Epidermal melanocyte (primary cell): Measurements from ENCODE around the gene LRP1B.
"Not testable (repeated sequence)": the region's sequence is repeated elsewhere in the genome, so short reads cannot be mapped to it uniquely, and the experiment has no call there.

Experiments used
- DNase-seq: peaks from one replicate; pipeline ENCODE4 v3.0.0; 2011; ENCODE audit warnings: low spot score; ENCODE audit not compliant: insufficient read length

Gene LRP1B

DNA sequence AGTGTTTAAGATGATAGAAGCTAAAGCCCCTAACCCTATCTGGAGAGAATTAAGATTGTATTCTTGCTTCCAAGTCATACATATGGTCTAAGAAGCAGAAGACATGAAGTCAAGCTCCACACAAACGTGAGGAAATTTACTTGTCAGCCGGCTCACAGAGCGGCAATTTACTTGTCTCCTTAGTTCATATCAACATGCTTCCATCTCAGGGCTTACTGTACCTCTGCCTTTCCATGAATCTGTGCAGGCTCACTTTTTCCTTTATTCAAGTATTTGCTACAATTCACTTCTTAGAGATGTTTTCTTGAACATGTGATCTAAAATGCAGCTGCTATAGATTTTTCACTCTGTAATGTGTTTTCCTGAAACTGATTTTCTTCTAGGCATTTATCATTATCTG is 1386.4 kb downstream of the LRP1B start:
- DNase-seq: no peak

DNA sequence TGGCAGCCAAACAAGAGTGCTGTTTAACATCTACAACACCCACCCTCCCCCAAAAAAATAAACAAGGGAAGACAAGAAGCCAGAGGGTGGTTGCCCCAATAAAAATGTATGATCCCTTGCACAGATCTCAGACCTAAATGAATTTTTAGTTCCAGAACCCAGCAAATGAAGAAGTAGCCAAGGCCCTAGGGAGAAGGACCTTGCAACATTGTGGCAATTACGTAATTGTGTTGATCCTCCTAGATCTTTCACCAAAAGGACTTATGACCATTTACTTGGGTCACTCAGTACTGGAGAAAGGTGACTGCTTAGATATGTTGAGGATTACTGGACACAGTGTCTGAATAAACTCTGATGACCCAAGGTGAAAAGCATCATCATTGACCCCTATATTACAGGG is 1393.8 kb downstream of the LRP1B start:
- DNase-seq: no peak

DNA sequence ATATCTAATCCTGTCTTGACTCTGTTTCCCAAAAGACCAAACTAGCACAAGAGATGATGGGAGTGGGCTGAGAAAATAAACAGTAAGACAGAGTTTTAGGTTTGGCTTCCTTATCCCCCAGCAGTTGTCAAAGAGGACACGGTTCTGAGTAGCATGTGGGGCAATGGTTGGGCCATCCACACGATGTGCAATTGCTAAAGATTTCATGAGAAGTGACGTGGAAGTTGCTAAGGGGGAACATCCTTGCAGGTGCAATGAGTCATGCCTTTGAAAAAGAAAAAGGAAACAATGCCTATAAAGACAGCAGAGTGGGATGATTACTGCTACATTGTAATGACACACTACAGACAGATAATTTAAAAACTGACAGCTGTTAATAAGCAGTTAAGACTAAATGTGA is 1395.8 kb downstream of the LRP1B start:
- DNase-seq: no peak

DNA sequence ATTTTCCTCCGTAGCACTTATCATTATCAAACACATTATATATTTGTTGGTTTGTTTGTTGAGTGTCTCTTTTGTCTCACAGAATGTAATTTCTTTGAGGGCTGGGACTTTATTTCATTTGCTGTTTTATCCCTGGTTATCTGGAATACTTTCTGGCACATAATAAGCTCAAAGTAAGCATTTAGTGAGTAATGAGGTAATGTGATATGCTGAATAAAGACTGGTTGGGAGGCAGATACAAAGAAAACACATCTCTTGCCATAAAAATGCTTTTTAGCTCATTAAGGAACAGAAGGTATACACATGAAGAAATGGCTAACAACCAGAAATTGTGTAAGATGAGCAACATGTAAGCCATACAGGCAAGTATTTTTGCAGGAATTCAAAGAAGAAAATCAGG is 1411.8 kb downstream of the LRP1B start:
- no peak for DNase-seq

DNA sequence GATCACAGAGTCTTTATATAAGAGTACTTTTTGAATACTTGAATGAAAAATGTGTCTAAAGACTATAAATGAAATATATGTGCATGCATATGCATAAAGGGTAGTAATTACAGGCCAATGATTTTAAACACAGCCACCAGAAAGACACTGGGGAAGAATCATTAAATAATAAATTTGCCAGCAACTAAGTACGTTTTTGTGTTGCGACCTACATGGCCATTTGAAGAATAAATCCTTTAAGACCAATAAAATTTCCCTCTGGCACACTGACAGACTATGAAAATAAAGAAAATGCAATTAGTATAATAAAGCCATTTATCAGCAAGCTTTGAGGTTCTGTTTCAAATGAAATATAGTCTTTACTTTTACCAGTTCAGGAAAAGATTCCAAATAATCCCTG is 1413.3 kb downstream of the LRP1B start:
- no peak for DNase-seq

DNA sequence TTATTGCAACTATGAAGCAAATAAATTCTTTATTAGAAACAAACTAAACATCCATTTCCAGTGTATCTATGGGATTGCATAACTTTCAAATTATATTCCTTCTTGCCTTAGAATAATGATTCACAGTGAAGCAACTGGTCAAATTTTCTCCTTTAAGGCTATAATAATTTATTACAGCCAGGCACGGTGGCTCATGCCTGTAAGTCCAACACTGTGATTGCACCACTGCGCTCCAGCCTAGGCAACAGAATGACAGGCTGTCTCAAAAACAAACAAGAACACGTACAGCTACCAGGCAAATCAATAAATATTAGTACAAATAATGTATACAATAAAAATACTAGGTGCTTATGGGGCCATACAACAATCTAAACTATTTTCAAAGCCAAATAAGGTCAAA is 1416.2 kb downstream of the LRP1B start:
- DNase-seq: no peak

DNA sequence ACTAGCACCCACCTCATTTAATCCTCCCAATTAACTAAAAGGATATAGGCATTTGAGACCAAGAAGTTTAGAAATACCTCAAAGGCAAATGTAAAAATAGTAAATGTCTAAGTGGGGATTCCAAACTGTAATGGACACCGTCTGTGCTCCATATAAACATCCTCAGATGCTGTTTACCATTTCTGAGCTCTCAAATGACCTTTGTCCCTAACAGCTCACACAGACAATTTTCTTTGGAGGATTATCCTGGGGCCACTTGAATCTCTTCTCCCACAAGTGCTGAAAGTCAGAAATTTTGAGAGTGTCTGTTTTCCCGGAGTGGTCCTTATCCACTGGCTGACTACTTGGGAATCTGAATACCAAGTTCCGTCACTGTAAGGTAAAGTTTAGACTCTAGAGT is 1418.9 kb downstream of the LRP1B start:
- DNase-seq: no peak

DNA sequence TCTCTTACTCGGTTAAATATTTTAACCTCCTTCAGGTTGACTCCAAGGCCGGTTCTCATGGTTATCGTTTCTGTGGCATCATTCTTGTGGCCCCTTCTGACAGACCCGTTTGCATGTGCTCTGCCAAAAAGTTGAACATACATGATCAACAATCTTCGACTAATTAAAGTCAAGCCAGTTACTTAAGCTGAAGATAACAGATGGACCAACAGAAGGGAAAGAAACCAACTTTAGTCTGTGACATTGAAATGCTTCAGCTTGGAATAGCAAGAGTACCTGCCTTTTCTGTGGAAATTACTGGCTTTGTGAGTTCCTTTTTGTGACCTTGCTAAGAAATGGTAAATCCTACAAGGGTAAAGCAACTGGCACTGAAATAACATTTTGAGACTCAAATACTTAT is 1429.1 kb downstream of the LRP1B start:
- DNase-seq: no peak

DNA sequence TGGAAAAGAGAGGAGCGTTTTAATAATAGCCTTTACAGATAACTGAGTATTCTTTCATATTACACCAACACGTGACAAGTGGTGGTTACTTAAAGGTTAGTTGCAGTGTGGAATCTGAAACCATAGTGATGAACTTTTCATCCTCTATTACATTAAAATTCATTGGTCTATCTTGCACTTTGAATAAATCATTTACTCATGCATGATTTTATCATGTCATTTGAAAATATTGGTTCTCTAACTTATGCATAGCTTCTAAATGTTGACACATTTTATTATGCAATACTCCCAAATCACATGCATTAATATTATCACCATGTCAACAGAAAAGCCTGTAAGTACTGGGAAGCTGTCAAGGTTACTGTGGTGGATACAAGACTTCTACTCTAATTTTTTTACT is 1432.2 kb downstream of the LRP1B start:
- no peak for DNase-seq

DNA sequence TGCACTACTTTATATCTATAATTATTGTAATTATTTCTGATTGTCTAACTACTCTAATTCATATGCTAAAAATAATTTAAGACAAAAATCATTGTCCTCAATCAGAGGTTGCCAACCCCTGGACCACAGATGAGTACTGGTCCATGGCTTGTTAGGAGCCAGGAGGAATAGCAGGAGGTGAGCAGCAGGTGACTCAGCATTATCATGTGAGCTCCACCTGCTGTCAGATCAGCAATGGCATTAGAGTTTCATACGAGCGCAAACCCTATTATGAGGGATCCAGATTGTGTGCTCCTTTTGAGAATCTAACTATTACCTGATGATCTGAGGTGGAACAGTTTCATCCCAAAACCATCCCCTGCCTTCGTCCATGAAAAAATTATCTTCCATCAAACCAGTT is 1434.4 kb downstream of the LRP1B start:
- no peak for DNase-seq

DNA sequence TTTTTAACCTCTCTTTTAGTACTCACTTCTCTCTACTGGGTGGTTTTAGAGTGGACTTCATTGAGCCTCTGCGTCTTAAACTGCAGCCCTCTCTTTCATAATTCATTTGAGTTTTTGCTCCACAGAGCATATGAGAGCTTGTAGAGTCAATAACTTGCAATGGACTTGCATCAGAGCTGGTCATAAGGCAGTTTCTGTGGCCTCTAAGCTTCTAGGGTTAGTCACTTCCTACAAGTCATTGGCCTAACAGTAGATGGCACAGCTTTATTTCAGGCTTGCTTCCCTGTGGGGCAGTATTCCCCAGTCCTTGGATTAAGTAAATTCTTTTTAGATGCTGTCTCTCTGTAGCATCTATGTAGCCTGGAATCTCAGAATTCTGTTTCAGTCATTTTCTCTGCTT is 1435.7 kb downstream of the LRP1B start:
- no peak for DNase-seq

DNA sequence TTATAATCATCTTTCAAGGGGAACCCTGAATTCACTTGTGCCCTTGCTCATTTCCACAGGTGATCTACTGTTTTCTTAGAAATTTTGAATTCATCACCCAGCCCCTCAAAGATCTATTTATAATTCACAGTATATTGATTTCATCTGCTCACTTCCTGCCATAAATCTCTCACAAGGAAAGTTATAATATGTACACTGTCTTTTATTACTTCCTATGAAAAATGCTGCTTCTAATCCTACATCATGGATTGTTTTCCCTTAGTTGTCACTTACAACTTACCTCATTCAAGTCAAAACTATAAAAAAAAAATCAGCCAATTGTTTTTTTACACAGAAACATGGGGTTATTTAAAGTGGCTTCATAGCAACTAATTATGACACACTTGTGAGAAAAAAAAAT is 1443.0 kb downstream of the LRP1B start:
- DNase-seq: no peak

DNA sequence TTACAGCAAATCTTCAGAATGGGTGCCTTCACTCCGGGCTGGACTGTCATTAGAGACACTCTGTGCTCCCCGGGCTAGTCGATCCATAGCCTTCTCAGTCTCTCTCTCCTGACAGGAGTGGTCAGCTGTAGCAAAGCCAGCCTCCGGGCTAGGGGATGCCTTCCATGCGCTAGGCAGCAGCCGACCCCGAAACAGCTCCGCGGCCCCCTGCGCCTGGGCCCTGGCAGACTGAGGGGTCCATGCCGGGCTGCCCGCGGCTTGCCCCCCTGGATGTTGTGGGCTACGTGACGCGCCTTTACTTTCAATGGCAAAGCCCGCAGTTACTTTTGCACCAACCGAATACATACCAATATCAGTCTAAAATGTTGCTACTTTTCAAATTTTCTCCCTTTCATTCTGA is 1447.2 kb downstream of the LRP1B start:
- DNase-seq: no peak

DNA sequence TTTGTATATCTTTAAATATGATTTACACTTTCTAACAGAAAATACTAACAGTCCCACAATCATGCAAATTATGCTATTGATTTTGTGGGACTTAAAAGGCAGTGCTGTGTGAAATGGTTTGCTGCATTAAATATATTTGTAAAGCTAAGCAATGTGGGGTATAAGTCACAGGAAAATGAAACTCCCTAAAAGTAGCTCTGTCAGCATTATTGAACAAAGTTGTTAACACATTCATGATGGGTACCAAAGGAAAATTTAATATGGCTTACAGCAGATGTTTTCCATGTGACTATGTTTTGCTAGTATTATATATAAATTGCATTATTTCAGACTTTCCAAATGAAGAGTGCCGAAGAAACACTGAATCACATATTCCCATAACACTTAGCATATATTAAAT is 1450.0 kb downstream of the LRP1B start:
- DNase-seq: no peak

DNA sequence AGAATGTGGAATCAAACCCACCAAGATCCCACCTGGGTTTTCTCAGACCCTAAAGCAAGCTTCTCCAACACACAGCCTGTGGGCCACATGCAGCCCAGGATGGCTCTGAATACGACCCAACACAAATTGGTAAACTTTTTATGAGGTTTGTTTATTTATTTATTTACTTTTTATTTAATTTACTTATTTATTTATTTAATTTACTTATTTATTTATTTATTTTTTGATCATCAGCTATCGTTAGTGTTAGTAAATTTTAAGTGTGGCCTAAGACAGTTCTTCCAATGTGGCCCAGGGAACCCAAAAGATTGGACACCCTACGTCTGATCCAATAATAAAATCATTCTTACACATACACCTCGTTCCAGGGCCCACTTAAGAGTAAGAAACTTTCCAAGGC is 1451.1 kb downstream of the LRP1B start:
- DNase-seq: no peak

DNA sequence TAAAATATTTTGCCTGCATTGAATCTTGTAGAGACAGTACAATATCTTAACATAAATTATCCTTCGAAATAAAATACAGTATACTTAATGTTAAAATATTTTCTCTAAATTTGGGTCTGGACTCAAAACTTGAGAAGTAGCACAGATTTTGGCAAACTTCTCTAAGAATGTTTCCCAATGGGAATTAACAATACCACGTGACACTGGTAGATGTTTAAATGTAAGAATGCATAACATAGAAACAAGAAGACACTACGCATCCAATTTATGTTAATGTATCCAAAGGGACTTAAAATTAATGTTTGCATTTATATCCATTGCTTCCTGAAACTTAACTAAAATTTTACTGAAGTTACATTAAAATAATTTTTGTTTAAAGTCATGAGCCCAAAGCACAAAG is 1460.9 kb downstream of the LRP1B start:
- DNase-seq: no peak

DNA sequence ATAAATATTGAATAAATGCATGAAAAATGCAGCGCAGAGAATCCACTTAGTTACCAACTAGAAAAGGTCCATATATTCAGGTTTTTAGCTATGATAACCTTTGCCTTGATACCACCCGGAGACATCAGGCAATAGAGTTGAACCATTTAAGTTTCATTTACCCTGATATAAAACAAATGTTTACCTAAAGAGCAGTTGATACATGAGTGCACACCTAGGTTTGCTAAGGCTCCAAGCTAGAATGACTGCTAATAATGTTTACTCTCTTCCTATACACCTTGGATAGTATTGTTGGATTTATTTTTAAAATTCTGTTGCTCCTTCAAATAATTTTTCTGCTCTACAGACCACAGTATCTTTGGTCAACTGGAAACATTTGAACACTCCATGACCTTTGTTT is 1463.6 kb downstream of the LRP1B start:
- no peak for DNase-seq

DNA sequence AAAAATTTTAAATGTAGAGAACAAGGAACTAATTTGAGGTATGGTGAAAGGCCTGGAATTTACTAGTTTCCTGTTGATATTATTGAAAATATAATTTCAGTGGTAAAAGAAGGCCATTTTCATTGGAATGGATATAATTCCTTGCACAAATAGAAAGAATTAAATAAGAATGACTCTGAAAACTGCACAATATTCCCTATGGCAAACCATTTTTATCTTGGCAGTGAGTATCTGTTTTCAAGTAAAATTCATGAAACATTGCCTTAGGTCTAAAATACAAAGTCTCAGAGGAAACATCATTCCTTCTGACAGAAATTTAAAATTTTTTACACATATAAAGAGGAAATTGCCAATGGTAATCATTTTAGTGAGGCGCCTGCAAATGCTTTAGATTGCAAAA is 1468.3 kb downstream of the LRP1B start:
- DNase-seq: no peak

DNA sequence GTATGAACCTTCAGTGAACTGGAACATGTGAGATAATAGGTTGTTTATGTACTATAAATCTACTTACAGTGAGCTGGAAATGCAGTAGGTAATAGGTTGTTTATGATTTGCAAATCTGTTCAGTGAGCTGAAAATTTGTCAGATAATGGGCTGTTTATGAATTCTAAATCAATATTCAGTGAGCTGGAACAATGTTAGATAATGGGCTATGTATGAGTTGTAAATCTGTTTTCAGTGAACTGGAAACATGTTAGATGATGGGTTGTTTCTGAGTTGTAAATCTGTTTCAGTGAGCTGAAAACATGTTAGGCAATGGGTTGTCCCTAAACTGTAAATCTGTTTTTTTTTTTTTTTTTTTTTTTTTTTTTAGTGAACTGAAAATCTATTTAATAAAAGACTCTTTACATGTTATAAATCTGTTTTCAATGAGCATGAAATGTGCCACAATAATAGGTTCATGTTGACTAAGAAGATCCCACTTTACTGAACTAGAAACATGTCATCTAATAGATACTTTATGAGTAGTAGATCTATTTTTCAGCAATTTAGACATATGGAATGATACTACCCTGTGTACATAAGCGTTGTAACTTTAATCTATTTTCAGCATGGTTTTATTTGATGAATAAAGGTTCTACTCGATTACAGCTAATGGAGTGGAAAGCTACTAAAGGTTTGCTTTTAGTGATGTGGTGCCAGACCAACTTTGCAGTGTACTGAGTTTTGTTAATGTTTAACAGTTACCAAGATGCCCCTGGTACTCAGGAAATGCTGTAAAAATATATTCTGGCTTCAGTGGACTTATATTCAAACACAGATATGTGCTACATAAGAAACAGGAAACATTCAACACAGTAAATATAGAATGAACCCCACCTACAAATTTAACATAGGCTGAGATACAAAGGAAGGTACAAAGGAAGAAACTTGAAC is 1471.8 kb downstream of the LRP1B start:
- no peak for DNase-seq

DNA sequence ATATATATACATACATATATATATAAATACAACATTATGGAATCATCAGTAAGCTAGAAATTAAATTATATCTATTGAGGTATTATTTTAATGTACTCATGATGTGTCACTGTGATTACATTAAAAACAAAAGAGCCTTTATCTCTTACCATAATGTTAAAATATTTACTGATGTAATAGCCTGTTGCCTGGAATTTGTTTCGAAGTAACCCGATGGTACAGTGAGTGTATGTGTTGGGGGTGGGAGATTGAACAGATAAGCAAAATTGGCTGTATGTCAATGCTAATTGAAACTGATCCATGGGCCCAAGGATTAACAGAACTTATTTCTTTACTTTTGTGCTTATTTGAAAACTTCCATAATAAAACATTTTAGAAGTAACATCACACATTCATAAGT is 1473.2 kb downstream of the LRP1B start:
- DNase-seq: no peak

DNA sequence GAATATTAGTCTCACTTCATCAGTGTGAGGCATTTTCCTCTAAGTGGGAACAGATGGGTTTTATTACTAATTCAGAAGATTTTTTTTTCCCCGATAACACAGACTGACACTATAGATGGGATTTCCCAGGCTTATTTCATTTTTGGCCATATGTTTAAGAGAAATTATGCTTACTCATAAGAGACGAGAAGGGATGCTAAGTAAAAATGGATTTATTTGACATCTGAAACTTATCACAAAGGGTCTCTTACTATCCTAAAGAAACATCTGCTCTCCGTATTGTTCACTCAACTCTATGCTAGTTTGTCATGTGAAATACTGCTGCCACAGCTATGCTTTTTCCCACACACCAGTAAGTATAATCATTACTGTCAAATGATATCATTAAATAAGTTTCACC is 1476.3 kb downstream of the LRP1B start:
- no peak for DNase-seq

DNA sequence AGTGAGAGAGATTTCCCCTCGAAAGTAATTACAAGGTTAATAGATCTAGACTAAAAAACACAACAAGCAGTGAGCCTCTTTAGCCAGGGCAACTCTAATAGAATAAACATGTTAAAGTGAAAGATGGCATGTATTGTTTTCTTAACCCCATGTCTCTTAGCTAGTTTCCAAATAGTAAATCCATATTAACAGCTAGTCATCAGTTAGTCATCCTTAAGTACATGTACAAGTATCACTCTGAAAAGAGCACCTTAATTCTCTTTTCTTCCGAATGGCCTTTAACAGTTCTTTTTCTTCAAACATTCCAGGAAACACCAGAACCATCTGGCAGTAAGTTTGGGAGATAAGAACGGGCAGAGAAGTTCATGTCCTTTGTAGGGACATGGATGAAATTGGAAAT is 1480.0 kb downstream of the LRP1B start:
- DNase-seq: no peak

DNA sequence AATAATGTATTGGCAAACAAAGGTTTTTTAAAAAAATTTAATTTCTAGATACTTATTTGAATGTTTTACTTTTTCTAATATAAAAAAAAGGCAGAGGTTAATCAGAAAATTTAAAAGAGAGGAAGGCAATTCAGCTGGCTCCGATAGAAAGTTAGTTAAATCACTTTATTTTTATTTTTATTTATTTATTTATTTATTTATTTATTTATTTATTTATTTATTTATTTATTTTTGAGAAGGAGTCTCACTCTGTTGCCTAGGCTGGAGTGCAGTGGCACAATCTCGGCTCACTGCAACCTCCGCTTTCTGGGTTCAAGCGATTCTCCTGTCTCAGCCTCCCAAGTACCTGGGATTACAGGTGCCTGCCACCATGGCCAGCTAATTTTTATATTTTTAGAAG is 1480.7 kb downstream of the LRP1B start:
- not testable (repeated sequence) for DNase-seq

DNA sequence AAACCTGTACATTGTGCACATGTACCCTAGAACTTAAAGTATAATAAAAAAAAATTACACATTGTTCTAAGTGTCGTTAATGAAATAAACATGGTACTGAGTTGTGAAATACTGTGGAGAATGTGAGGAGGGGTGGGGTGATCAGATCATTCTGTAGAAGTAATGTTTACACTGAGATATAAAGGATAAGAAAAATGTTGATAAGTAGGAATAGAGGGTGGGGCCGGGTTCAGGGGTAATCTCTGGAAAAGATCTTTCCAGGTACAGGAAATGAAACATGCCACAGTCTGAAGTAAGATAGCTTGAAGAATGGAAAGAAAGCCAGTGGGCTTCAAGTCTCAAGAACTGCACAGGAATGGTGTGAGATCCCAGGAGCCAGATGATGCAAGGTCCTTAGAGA is 1482.4 kb downstream of the LRP1B start:
- no peak for DNase-seq
